DND-41 (cell line): ENCODE data around the gene AAGAB.

Experiments used
- CTCF ChIP-seq: IDR thresholded peaks from 2 replicates; pipeline ENCODE4 v1.5.1; 2012; ENCODE audit warnings: borderline replicate concordance, low read length, moderate library complexity, mild to moderate bottlenecking; ENCODE audit not compliant: poor library complexity, severe bottlenecking; ENCODE audit errors: extremely low read depth
- EZH2 ChIP-seq: IDR thresholded peaks from 3 replicates; pipeline ENCODE4 v1.6.1; 2012; ENCODE audit warnings: borderline replicate concordance, low read depth, mild to moderate bottlenecking, moderate library complexity, low read length, inconsistent platforms; ENCODE audit not compliant: severe bottlenecking

- TF ChIP-seq EZH2 = no peak
- no peak for TF ChIP-seq CTCF
Observed at GRCh38 chr15:67188551-67189218, 65.8 kb downstream of the AAGAB start.
